HepG2 (cell line): ENCODE data around the gene IGLL1. TPM values are rescaled to one million over a fixed set of nuclear protein-coding genes. Genes with fewer than 3 reads are reported as not detected.

Source experiments
- ATAC-seq: fragments of 200-7000 bp; cut with Tn5 transposase; 3 replicates; pipeline ENCODE4 v1.9.1; 2020; ENCODE audit warnings: mild to moderate bottlenecking, moderate library complexity
- BruUV-seq: library from RNA; stranded (reverse); fragments of 400-500 nt; replicated peaks from 2 replicates; lab custom pipeline; 2021; lab: Mats Ljungman, UMichigan
- CTCF ChIA-PET: fragments of 300-600 bp; formaldehyde crosslinking; extraction: SDS; loops from one replicate; lab custom pipeline; 2021; ENCODE audit warnings: low total read pairs, inconsistent platforms, low intra/inter-chr PET ratio; lab: Yijun Ruan, JAX
- POLR2A ChIA-PET: fragments of 350-600 bp; sonication (Branson Sonifier 250); formaldehyde crosslinking; loops from one replicate; lab custom pipeline; 2020; ENCODE audit warnings: antibody characterized with exemption, inconsistent platforms; lab: Yijun Ruan, JAX
- DNase-seq: peaks from one replicate; pipeline ENCODE4 v3.0.0-alpha.2; 2015; ENCODE audit warnings: low spot score
- FAIRE-seq: peaks from 3 replicates; lab custom pipeline; 2011; peaks lifted over from hg19 to GRCh38; lab: Jason Lieb, UNC
- H2AFZ ChIP-seq: one replicate; pipeline ENCODE4 v1.6.1; 2011; ENCODE audit warnings: low read length, inconsistent platforms
- H3K27ac ChIP-seq: fragments of 300-600 bp; 3 replicates; pipeline ENCODE4 v1.8.0; 2011; ENCODE audit warnings: mixed run types, mild to moderate bottlenecking, mixed read lengths, low read length, inconsistent platforms; ENCODE audit not compliant: insufficient read depth; ENCODE audit errors: extremely low read length
- H3K27me3 ChIP-seq, 2 experiments: fragments of 200-600 bp in 1 of 2; 2 replicates in 1 of 2; 3 replicates in 1 of 2; pipeline versions ENCODE4 v1.6.0 to v1.8.0; 2011; ENCODE audit warnings: low read length in 2 of 2, mild to moderate bottlenecking in 2 of 2, moderate library complexity in 2 of 2, inconsistent platforms in 1 of 2; ENCODE audit not compliant: insufficient read depth in 2 of 2, control insufficient read depth in 1 of 2
- H3K36me3 ChIP-seq, 2 experiments: fragments of 200-600 bp in 1 of 2; replicated peaks in 1 of 2; 2 replicates in 1 of 2; 3 replicates in 1 of 2; pipeline versions ENCODE4 v1.5.1 to v1.8.0; 2011; ENCODE audit warnings: low read length in 2 of 2, inconsistent platforms in 1 of 2; ENCODE audit not compliant: insufficient read depth in 2 of 2, control insufficient read depth in 1 of 2
- H3K4me1 ChIP-seq: 2 replicates; pipeline ENCODE4 v1.5.1; 2012; ENCODE audit warnings: low read length, inconsistent platforms; ENCODE audit not compliant: insufficient read depth
- H3K4me2 ChIP-seq: 2 replicates; pipeline ENCODE4 v1.6.0; 2011; ENCODE audit warnings: low read depth, low read length, inconsistent platforms
- H3K4me3 ChIP-seq, 3 experiments: fragments of 200-600 bp in 1 of 3; sonication (generic), shearing (Covaris generic) in 1 of 3; replicated peaks in 1 of 3; 2 replicates each; pipeline ENCODE4 v1.5.1; 2011 to 2016; ENCODE audit warnings: low read length in 3 of 3, inconsistent platforms in 2 of 3, low read depth in 2 of 3, mild to moderate bottlenecking in 2 of 3, control low read depth in 1 of 3, mixed read lengths in 1 of 3; ENCODE audit not compliant: insufficient read depth in 1 of 3
- H3K79me2 ChIP-seq: one replicate; pipeline ENCODE4 v1.6.1; 2011; ENCODE audit warnings: low read length, inconsistent platforms; ENCODE audit not compliant: insufficient read depth
- H3K9ac ChIP-seq: 2 replicates; pipeline ENCODE4 v1.6.0; 2011; ENCODE audit warnings: mild to moderate bottlenecking, low read depth, low read length, inconsistent platforms; ENCODE audit not compliant: insufficient read depth
- H3K9me3 ChIP-seq: 2 replicates; pipeline ENCODE4 v1.5.1; 2012; ENCODE audit warnings: mild to moderate bottlenecking, low read length
- H4K20me1 ChIP-seq: 2 replicates; pipeline ENCODE4 v1.6.0; 2011; ENCODE audit warnings: inconsistent platforms, mild to moderate bottlenecking, low read length, moderate library complexity; ENCODE audit not compliant: insufficient read depth
- ARNTL ChIP-seq: sonication (generic); formaldehyde crosslinking; IDR thresholded peaks from 2 replicates; pipeline ENCODE4 v1.4.0; 2020; ENCODE audit warnings: mild to moderate bottlenecking, missing genetic modification reagents
- EP300 ChIP-seq, 3 experiments: sonication (generic) in 1 of 3; formaldehyde crosslinking in 1 of 3; IDR thresholded peaks; 2 replicates each; pipeline versions ENCODE4 v1.5.1 to v1.6.1; 2011 to 2020; ENCODE audit warnings: low read depth in 2 of 3, low read length in 2 of 3, borderline replicate concordance in 1 of 3, improper control_type of control experiment in 1 of 3, mild to moderate bottlenecking in 1 of 3, missing genetic modification reagents in 1 of 3, moderate library complexity in 1 of 3
- HNF1A ChIP-seq, 2 experiments: sonication (generic) in 1 of 2; formaldehyde crosslinking in 1 of 2; IDR thresholded peaks; 2 replicates each; pipeline versions ENCODE4 v1.4.0 to v1.6.1; 2016 to 2020; ENCODE audit warnings: borderline replicate concordance in 1 of 2, low read depth in 1 of 2, mild to moderate bottlenecking in 1 of 2, missing genetic modification reagents in 1 of 2
- MED13 ChIP-seq: sonication (generic); formaldehyde crosslinking; IDR thresholded peaks from 2 replicates; pipeline ENCODE4 v1.5.0; 2020; ENCODE audit warnings: missing genetic modification reagents
- MTF1 ChIP-seq: sonication (generic); formaldehyde crosslinking; IDR thresholded peaks from 2 replicates; pipeline ENCODE4 v1.5.0; 2020; ENCODE audit warnings: missing genetic modification reagents
- SYNCRIP ChIP-seq: fragments of 200-400 bp; formaldehyde crosslinking; IDR thresholded peaks from 2 replicates; pipeline ENCODE4 v1.6.1; 2018; ENCODE audit warnings: mild to moderate bottlenecking, low read depth, low read length; ENCODE audit not compliant: insufficient read depth
- THAP11 ChIP-seq: IDR thresholded peaks from 2 replicates; pipeline ENCODE4 v1.6.1; 2016; ENCODE audit warnings: missing biosample characterization, missing genetic modification reagents
- ZBTB21 ChIP-seq: sonication (generic); formaldehyde crosslinking; IDR thresholded peaks from 2 replicates; pipeline ENCODE4 v1.4.0; 2020; ENCODE audit warnings: missing genetic modification reagents
- ZNF446 ChIP-seq: sonication (generic); formaldehyde crosslinking; IDR thresholded peaks from 2 replicates; pipeline ENCODE4 v1.5.0; 2020; ENCODE audit warnings: mild to moderate bottlenecking, missing genetic modification reagents
- ZNF616 ChIP-seq: sonication (generic); formaldehyde crosslinking; IDR thresholded peaks from 2 replicates; pipeline ENCODE4 v1.5.0; 2020; ENCODE audit warnings: low read depth, mild to moderate bottlenecking, missing genetic modification reagents
- ZNF670 ChIP-seq: sonication (generic); formaldehyde crosslinking; IDR thresholded peaks from 2 replicates; pipeline ENCODE4 v1.8.0; 2022; ENCODE audit warnings: mild to moderate bottlenecking, missing genetic modification reagents, borderline replicate concordance
- ZNF672 ChIP-seq: sonication (generic); formaldehyde crosslinking; IDR thresholded peaks from 2 replicates; pipeline ENCODE4 v1.8.1; 2022; ENCODE audit warnings: missing genetic modification reagents
- ZNF7 ChIP-seq: IDR thresholded peaks from 2 replicates; pipeline ENCODE4 v1.6.1; 2016; ENCODE audit warnings: missing biosample characterization, missing genetic modification reagents
- WGBS: methylation state at CpG from one replicate; pipeline ENCODE4 v1.1.6; 2017; ENCODE audit warnings: low lambda C conversion rate; 5-methylcytosine and 5-hydroxymethylcytosine counted together
- in situ Hi-C: cut with HindIII; loops from 2 replicates; pipeline ENCODE4 v1.10.0; 2017; ENCODE audit warnings: low pct_unique_long_range_greater_than_20kb; ENCODE audit not compliant: extremely low pct_ligation_motif_present
- intact Hi-C: fragments of 100-400 bp; cut with micrococcal nuclease; formaldehyde crosslinking; loops from one replicate; pipeline ENCODE4 v1.10.0; 2022; ENCODE audit not compliant: unreplicated experiment
- polyA plus RNA-seq, 8 experiments: library from polyadenylated mRNA; depleted of rRNA in 3 of 8; stranded (reverse) in 7 of 8; unstranded in 1 of 8; fragments of >200 nt; fragmentation: Illumina TruSeq in 4 of 8; extraction: Trizol in 4 of 8; gene quantifications; 2 replicates each; pipeline versions ENCODE4 v1.2.1 to v1.2.3, GENCODE V29; 2011 to 2016; ENCODE audit warnings: low read depth in 4 of 8, missing spikeins in 1 of 8, mixed read lengths in 1 of 8; ENCODE audit not compliant: insufficient read depth in 1 of 8
- total RNA-seq, 5 experiments: library from RNA; depleted of rRNA; stranded (reverse); fragments of >200 nt; fragmentation: Illumina TruSeq; extraction: Trizol; gene quantifications; 2 replicates each; pipeline ENCODE4 v1.2.3, GENCODE V29; 2016; ENCODE audit warnings: low read depth in 1 of 5
- TF ChIP-seq, protein P1 (sequence below): sonication (generic); formaldehyde crosslinking; IDR thresholded peaks from 2 replicates; pipeline ENCODE4 v1.4.0; 2020; ENCODE audit warnings: missing genetic modification reagents
- TF ChIP-seq, protein P2 (sequence below): sonication (generic); formaldehyde crosslinking; IDR thresholded peaks from 2 replicates; pipeline ENCODE4 v1.8.0; 2023; ENCODE audit warnings: mild to moderate bottlenecking, missing genetic modification reagents
- TF ChIP-seq, protein P3 (sequence below): IDR thresholded peaks from 2 replicates; pipeline ENCODE4 v1.6.1; 2018; ENCODE audit warnings: missing genetic modification reagents

Gene IGLL1
- total and polyA plus RNA-seq, 2 of the 13 experiments (the other 11 are each of a cell fraction or from before 2014, with no cell fraction given) = not detected

DNA sequence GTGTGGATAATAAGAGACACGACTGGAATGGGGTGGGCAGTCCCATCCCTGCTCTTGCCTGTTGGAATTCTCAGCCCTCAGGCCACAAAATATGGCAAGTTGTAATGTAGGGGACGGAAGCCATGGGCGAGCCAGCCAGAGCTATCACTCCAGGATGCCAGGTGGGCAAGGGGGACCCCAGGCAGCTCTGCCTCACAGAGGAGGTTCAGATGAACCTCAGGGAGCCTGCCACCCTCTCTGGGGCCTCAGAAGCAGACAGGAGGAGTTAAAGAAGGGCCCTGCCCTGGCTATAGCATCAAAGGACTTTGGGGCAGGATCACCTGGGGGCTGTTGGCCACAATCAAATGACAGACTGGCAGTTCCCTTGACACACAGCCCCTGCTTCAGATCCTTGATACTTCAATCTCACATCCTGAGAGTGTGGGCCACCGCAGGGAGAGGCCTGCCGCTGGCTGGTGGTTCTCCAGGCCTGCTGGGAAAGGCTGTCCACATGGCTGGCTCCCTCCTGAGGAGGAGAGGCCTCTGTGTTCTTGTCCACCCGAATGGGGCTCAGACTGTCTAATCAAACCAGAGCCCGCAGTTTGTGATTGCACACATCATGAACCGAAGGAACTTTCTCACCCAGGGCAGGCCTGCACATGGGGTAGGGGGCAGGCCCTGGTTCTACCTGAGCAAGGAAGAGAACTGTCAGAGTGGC lies 31.4 kb downstream of the IGLL1 start:
- Histone ChIP-seq H3K27ac (no peak overlapping the region), H3K79me2 (no peaks in the 10 kb centered on the region), H4K20me1 (no peaks in the 10 kb centered on the region), H3K27me3 (peaks cover 0 to 7% of the 10 kb centered on the region in 2 experiments; a peak in 1 of 5 replicates), H3K4me3 (no peak overlapping the region), H3K4me1 (no peaks in the 10 kb centered on the region), H3K36me3 (no peaks in the 10 kb centered on the region), H3K9me3 (peaks cover 5% of the 10 kb centered on the region; the same call in 1 of the 2 replicates), H2AFZ (no peak overlapping the region), H3K4me2 (no peak overlapping the region), H3K9ac (no peak overlapping the region)
- ChIA-PET POLR2A (no interaction called here), CTCF (no interaction called here)
- FAIRE-seq = no peak
- in situ Hi-C loops = no loop called here
- no peak for ATAC-seq
- BruUV-seq = no TSS peak
- no peak for DNase-seq
- 42% methylated on average over 4 of the region's 8 CpGs for WGBS
- intact Hi-C loops = no loop called here
- no peak for TF ChIP-seq ZNF616 (CRISPR knock-in tag)
- no peak for TF ChIP-seq ZNF672
- no peak for TF ChIP-seq ZNF670 (CRISPR knock-in tag)
- TF ChIP-seq, protein P1, sequence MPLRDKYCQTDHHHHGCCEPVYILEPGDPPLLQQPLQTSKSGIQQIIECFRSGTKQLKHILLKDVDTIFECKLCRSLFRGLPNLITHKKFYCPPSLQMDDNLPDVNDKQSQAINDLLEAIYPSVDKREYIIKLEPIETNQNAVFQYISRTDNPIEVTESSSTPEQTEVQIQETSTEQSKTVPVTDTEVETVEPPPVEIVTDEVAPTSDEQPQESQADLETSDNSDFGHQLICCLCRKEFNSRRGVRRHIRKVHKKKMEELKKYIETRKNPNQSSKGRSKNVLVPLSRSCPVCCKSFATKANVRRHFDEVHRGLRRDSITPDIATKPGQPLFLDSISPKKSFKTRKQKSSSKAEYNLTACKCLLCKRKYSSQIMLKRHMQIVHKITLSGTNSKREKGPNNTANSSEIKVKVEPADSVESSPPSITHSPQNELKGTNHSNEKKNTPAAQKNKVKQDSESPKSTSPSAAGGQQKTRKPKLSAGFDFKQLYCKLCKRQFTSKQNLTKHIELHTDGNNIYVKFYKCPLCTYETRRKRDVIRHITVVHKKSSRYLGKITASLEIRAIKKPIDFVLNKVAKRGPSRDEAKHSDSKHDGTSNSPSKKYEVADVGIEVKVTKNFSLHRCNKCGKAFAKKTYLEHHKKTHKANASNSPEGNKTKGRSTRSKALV = no peak
- TF ChIP-seq MED13 (CRISPR knock-in tag) = no peak
- TF ChIP-seq, protein P2, sequence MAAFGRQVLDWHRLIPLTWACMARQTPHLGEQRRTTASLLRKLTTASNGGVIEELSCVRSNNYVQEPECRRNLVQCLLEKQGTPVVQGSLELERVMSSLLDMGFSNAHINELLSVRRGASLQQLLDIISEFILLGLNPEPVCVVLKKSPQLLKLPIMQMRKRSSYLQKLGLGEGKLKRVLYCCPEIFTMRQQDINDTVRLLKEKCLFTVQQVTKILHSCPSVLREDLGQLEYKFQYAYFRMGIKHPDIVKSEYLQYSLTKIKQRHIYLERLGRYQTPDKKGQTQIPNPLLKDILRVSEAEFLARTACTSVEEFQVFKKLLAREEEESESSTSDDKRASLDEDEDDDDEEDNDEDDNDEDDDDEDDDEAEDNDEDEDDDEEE (CRISPR knock-in tag) = no peak
- TF ChIP-seq ARNTL = no peak
- TF ChIP-seq THAP11 = no peak
- no peak for TF ChIP-seq ZNF446 (CRISPR knock-in tag)
- no peak for TF ChIP-seq ZNF7 (CRISPR knock-in tag)
- TF ChIP-seq, protein P3, sequence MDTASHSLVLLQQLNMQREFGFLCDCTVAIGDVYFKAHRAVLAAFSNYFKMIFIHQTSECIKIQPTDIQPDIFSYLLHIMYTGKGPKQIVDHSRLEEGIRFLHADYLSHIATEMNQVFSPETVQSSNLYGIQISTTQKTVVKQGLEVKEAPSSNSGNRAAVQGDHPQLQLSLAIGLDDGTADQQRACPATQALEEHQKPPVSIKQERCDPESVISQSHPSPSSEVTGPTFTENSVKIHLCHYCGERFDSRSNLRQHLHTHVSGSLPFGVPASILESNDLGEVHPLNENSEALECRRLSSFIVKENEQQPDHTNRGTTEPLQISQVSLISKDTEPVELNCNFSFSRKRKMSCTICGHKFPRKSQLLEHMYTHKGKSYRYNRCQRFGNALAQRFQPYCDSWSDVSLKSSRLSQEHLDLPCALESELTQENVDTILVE (CRISPR knock-in tag) = no peak
- no peak for TF ChIP-seq MTF1 (CRISPR knock-in tag)
- TF ChIP-seq ZBTB21 (CRISPR knock-in tag) = no peak
- no peak for TF ChIP-seq SYNCRIP
- TF ChIP-seq HNF1A (IDR thresholded peaks at IDR 0.05; ENCODE audit: low read depth) = no peak
- TF ChIP-seq HNF1A (CRISPR knock-in tag; IDR thresholded peaks at IDR 0.05; ENCODE audit: borderline replicate concordance) = no peak
- TF ChIP-seq EP300 (IDR thresholded peaks at IDR 0.05; ENCODE audit: low read depth in 2 of 2, low read length in 2 of 2) = no peak
- no peak for TF ChIP-seq EP300 (CRISPR knock-in tag; IDR thresholded peaks at IDR 0.05; ENCODE audit: borderline replicate concordance)
